Mucosa of stomach (tissue), 1 donor: ENCODE measurements around the gene ANG.
A peak's percentile ranks its signal among the peaks of the same experiment; 100 is the strongest.
"Not testable (repeated sequence)": the region's sequence is repeated elsewhere in the genome, so short reads cannot be mapped to it uniquely, and the experiment has no call there.

ENCODE experiments used
- H3K27me3 ChIP-seq: one replicate; pipeline ENCODE4 v1.7.0; 2013; ENCODE audit warnings: mild to moderate bottlenecking, low read length; ENCODE audit not compliant: control insufficient read depth, insufficient read depth
- H3K36me3 ChIP-seq: one replicate; pipeline ENCODE4 v1.7.0; 2013; ENCODE audit warnings: low read length; ENCODE audit not compliant: control insufficient read depth, insufficient read depth
- H3K4me1 ChIP-seq: one replicate; pipeline ENCODE4 v1.7.0; 2013; ENCODE audit warnings: mild to moderate bottlenecking, low read length; ENCODE audit not compliant: control insufficient read depth, insufficient read depth
- H3K4me3 ChIP-seq: one replicate; pipeline ENCODE4 v1.7.0; 2013; ENCODE audit warnings: low read length
- H3K9ac ChIP-seq: one replicate; pipeline ENCODE4 v1.7.0; 2013; ENCODE audit warnings: mild to moderate bottlenecking, low read length, moderate library complexity
- H3K9me3 ChIP-seq: one replicate; pipeline ENCODE4 v1.7.0; 2013; ENCODE audit warnings: mild to moderate bottlenecking, low read length, moderate library complexity; ENCODE audit not compliant: control insufficient read depth
- donor health status: Pancreatic carcinoma.

The ANG gene

GRCh38 chr14:20690848-20691640, 2.5 kb downstream of the ANG start:
- H3K36me3 ChIP-seq = peaks cover 4% of the 10 kb centered on the region
- no peaks in the 10 kb centered on the region for H3K9me3 ChIP-seq
- no peak overlapping the region for H3K4me3 ChIP-seq
- H3K27me3 ChIP-seq = no peaks in the 10 kb centered on the region
- no peak overlapping the region for H3K9ac ChIP-seq
- H3K4me1 ChIP-seq = peaks cover 28% of the 10 kb centered on the region

DNA sequence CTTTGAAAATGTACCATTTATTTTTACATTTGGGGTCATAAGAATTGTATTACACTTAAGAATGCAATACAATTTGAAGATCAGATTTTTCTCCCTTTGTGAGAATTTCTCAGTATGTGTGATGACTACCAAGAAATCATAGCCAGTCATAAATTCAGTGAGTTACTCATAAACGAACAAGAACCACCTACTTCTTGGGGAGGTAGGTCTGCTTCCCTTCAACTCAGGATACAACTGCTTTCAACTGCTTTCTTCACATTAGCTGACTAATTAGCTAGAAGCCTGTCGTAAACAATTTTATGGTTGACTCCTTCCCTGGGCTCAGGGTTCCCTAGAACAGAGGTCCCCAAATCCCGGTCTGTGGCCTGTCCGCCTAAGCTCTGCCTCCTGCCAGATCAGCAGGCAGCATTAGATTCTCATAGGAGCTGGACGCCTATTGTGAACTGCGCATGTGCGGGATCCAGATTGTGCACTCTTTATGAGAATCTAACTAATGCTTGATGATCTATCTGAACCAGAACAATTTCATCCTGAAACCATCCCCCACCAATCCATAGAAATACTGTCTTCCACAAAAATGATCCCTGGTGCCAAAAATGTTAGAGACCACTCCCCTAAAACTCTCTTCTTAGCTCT, 3.7 kb downstream of the ANG start:
- Histone ChIP-seq H3K4me3 (no peak overlapping the region), H3K9me3 (no peaks in the 10 kb centered on the region), H3K36me3 (peaks cover 4% of the 10 kb centered on the region), H3K9ac (no peak overlapping the region), H3K27me3 (no peaks in the 10 kb centered on the region), H3K4me1 (peaks cover 32% of the 10 kb centered on the region)

- Histone ChIP-seq H3K4me1 (peaks cover 10% of the 10 kb centered on the region), H3K27me3 (no peaks in the 10 kb centered on the region), H3K36me3 (peaks cover 4% of the 10 kb centered on the region), H3K4me3 (no peak overlapping the region), H3K9ac (no peak overlapping the region), H3K9me3 (no peaks in the 10 kb centered on the region)
These were observed 8.2 kb downstream of the ANG start for GRCh38 chr14:20696764-20697163.

GRCh38 chr14:20697273-20698017, 8.9 kb downstream of the ANG start:
- Histone ChIP-seq H3K36me3 (peaks cover 1% of the 10 kb centered on the region), H3K9ac (no peak overlapping the region), H3K27me3 (no peaks in the 10 kb centered on the region)

GRCh38 chr14:20698018-20698329, 9.4 kb downstream of the ANG start:
- H3K27me3 ChIP-seq = no peaks in the 10 kb centered on the region
- H3K9ac ChIP-seq = no peak overlapping the region
- H3K4me3 ChIP-seq = no peak overlapping the region
- H3K4me1 ChIP-seq = peaks cover 10% of the 10 kb centered on the region
- no peaks in the 10 kb centered on the region for H3K36me3 ChIP-seq
- H3K9me3 ChIP-seq = no peaks in the 10 kb centered on the region

More at GRCh38 chr14:20697273-20698017, 8.9 kb downstream of the ANG start:
- H3K9me3 ChIP-seq = no peaks in the 10 kb centered on the region
- H3K4me3 ChIP-seq = no peak overlapping the region
- peaks cover 10% of the 10 kb centered on the region for H3K4me1 ChIP-seq

DNA sequence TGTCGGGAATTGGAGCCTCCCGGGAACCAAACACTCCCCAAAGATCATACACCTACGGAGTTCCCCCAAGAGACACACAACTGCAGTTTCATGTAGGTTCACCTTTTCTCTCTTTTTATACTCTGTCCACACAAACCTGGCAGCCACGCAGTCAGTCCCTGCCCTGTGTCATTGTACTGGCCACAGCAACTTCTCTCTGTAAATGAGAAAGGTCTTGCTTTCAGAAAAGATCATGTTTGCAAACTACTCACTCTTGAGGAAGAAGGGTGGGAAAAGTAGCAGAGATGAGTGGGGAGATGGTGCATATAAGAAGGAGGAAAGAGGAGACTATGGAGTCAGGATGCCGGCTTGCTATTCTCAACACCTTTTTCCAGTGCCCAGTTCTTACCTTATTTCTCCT, 10.4 kb downstream of the ANG start:
- Histone ChIP-seq H3K4me1 (peaks cover 10% of the 10 kb centered on the region), H3K27me3 (no peaks in the 10 kb centered on the region), H3K4me3 (no peak overlapping the region), H3K9me3 (no peaks in the 10 kb centered on the region), H3K9ac (no peak overlapping the region), H3K36me3 (no peaks in the 10 kb centered on the region)

DNA sequence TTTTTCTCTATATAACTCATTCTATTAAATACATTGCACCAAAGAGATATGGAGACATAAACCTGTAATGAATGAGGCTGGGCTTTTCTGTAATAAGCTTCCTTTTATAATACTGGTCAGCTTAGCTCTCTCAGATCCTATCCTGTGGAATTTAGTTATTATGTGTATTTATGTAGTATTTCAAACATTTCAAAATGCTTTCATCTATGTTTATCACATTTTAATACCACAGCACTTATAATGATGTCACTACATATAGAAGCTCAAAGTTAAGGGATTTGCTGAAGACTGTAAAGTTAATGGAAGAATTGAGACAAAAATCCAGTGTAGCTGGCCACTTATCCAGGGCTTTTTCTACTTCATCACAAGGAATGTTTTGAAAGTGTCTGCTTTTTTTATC, 11.4 kb downstream of the ANG start:
- no peak overlapping the region for H3K4me3 ChIP-seq
- no peaks in the 10 kb centered on the region for H3K9me3 ChIP-seq
- no peaks in the 10 kb centered on the region for H3K27me3 ChIP-seq
- H3K9ac ChIP-seq = no peak overlapping the region
- no peaks in the 10 kb centered on the region for H3K36me3 ChIP-seq
- H3K4me1 ChIP-seq = peaks cover 10% of the 10 kb centered on the region

DNA sequence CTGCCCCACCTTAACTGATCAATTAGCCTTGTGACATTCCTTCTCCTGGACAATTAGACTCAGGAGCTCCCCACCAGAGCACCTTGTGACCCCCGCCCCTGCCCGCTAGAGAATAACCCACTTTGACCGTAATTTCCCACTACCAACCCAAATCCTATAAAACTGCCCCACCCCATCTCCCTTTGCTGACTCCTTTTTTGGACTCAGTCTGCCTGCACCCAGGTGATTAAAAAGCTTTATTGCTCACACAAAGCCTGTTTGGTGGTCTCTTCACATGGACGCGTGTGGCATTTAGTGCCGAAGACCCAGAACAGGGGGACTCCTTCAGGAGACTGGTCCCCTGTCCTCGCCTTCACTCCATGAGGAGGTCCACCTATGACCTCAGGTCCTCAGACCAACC, 12.4 kb downstream of the ANG start:
- H3K36me3 ChIP-seq, H3K4me3 ChIP-seq, H3K27me3 ChIP-seq, H3K9me3 ChIP-seq, H3K9ac ChIP-seq: not testable (repeated sequence)
- H3K4me1 ChIP-seq = peaks cover 10% of the 10 kb centered on the region

DNA sequence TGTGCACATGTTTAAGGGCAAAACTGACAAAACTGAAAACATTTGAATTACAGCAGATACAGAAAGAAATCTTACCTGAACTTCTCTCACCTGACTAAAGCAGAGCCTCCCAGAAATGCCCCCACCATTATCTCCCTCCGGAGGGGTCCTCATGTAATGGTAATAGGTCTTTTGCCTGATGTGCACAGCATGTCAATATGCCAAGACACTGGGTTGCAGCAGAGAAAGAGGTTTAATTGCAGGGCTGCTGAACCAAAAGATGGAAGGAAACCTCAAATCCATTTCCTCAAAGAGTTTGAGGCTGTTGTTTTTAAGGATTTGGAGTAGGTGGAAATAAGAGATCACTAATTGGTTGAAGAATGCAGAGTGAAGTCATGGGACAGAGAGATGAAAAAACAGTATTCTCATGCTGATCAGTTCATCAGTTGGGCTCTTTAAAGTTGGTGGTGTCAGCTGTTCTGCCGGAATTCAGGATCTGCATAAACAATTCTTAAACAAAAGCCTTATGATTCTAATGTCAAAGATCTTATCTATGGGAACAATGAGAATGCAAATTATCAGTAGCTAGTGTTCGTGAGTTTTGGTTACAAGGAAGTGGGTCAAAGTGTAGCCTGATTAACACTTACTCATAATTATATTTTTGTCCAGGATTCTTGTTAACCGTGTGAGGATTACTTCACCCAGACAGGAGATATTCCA, 18.2 kb downstream of the ANG start:
- H3K36me3 ChIP-seq = no peaks in the 10 kb centered on the region
- H3K4me1 ChIP-seq = peaks cover 23% of the 10 kb centered on the region
- no peak overlapping the region for H3K9ac ChIP-seq
- no peaks in the 10 kb centered on the region for H3K9me3 ChIP-seq
- no peaks in the 10 kb centered on the region for H3K27me3 ChIP-seq
- H3K4me3 ChIP-seq = no peak overlapping the region

- H3K27me3 ChIP-seq = no peaks in the 10 kb centered on the region
- H3K9ac ChIP-seq = no peak overlapping the region
- H3K4me3 ChIP-seq = no peak overlapping the region
- H3K36me3 ChIP-seq = no peaks in the 10 kb centered on the region
- H3K9me3 ChIP-seq = no peaks in the 10 kb centered on the region
- peaks cover 31% of the 10 kb centered on the region for H3K4me1 ChIP-seq
These were observed 19.1 kb downstream of the ANG start for GRCh38 chr14:20707622-20708021.

- Histone ChIP-seq H3K27me3 (no peaks in the 10 kb centered on the region), H3K4me3 (no peak overlapping the region), H3K9me3 (no peaks in the 10 kb centered on the region), H3K4me1 (peaks cover 59% of the 10 kb centered on the region), H3K9ac (peak overlapping the region; percentile 14), H3K36me3 (no peaks in the 10 kb centered on the region)
These were observed 22.7 kb downstream of the ANG start for GRCh38 chr14:20711261-20711660.

DNA sequence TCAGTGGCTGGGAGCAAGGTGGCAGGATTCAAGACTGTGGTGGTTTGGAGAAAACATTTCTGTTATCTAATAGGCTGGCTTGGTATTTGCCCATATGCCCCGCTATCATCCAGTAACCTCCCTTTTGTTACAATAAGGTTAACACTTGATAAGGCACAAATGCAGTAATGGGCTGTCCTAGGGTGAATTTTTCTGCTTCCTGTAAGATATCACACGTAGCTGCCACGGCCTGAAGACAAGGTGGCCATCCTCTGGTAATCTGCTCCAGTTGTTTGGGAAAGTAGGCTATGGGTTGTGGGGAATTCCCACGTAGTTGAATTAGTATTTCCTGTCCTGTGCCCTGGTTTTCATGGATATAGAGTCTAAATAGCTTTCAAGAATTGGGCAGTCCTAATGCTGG, 23.1 kb downstream of the ANG start:
- Histone ChIP-seq H3K9ac (peak overlapping the region; percentile 14), H3K9me3 (no peaks in the 10 kb centered on the region), H3K4me3 (no peak overlapping the region), H3K4me1 (peaks cover 59% of the 10 kb centered on the region), H3K27me3 (no peaks in the 10 kb centered on the region), H3K36me3 (no peaks in the 10 kb centered on the region)
